K562 (cell line): ENCODE results near the gene NKAIN1. TPM values are rescaled to one million over a fixed set of nuclear protein-coding genes. Genes with fewer than 3 reads are reported as not detected.

Experiments
- ATAC-seq: fragments of 200-7000 bp; cut with Tn5 transposase; 3 replicates; pipeline ENCODE4 v1.9.1; 2020; ENCODE audit warnings: moderate library complexity
- BruUV-seq: library from RNA; stranded (reverse); fragments of 400-500 nt; replicated peaks from 2 replicates; lab custom pipeline; 2021; lab: Mats Ljungman, UMichigan
- CTCF ChIA-PET: fragments of 300-600 bp; formaldehyde crosslinking; extraction: SDS; loops from one replicate; lab custom pipeline; 2021; ENCODE audit warnings: low intra/inter-chr PET ratio; lab: Yijun Ruan, JAX
- POLR2A ChIA-PET: fragments of 300-600, 350-650 bp; sonication (Branson Sonifier 250); formaldehyde crosslinking; extraction: SDS; loops from one replicate; lab custom pipeline; 2021; ENCODE audit warnings: antibody characterized with exemption, inconsistent platforms; lab: Yijun Ruan, JAX
- DNase-seq, 4 experiments: peaks; one replicate each; pipeline versions ENCODE4 v3.0.0 to v3.0.0-alpha.2; 2011 to 2018; ENCODE audit warnings: low spot score in 3 of 4, mixed read lengths in 3 of 4; ENCODE audit errors: extremely low read depth in 1 of 4
- FAIRE-seq: peaks from 2 replicates; lab custom pipeline; 2011; peaks lifted over from hg19 to GRCh38; lab: Jason Lieb, UNC
- H2AFZ ChIP-seq: 2 replicates; pipeline ENCODE4 v1.6.0; 2011; ENCODE audit warnings: low read depth, low read length, control low read depth, inconsistent platforms
- H3K27ac ChIP-seq: fragments of 200-600 bp; 3 replicates; pipeline ENCODE4 v1.8.0; 2011; ENCODE audit warnings: low read depth, mild to moderate bottlenecking, control low read depth, inconsistent platforms, low read length, moderate library complexity, mixed read lengths; ENCODE audit errors: extremely low read depth
- H3K27me3 ChIP-seq, 2 experiments: fragments of 300-600 bp in 1 of 2; 2 replicates in 1 of 2; 3 replicates in 1 of 2; pipeline versions ENCODE4 v1.6.0 to v1.8.0; 2011; ENCODE audit warnings: inconsistent platforms in 2 of 2, low read length in 2 of 2, mild to moderate bottlenecking in 1 of 2, mixed read lengths in 1 of 2, moderate library complexity in 1 of 2; ENCODE audit not compliant: control insufficient read depth in 2 of 2, insufficient read depth in 2 of 2
- H3K36me3 ChIP-seq: fragments of 300-600 bp; 3 replicates; pipeline ENCODE4 v1.8.0; 2011; ENCODE audit warnings: mild to moderate bottlenecking, low read length, inconsistent platforms; ENCODE audit not compliant: control insufficient read depth, insufficient read depth
- H3K4me1 ChIP-seq, 2 experiments: fragments of 200-600 bp in 1 of 2; replicated peaks in 1 of 2; 2 replicates in 1 of 2; 3 replicates in 1 of 2; pipeline versions ENCODE4 v1.5.1 to v1.8.0; 2011; ENCODE audit warnings: inconsistent platforms in 2 of 2, low read length in 2 of 2, mild to moderate bottlenecking in 1 of 2, mixed read lengths in 1 of 2, moderate library complexity in 1 of 2; ENCODE audit not compliant: control insufficient read depth in 2 of 2, insufficient read depth in 2 of 2
- H3K4me2 ChIP-seq: 2 replicates; pipeline ENCODE4 v1.6.1; 2011; ENCODE audit warnings: low read length, control low read depth, inconsistent platforms, mixed read lengths; ENCODE audit not compliant: insufficient read depth
- H3K4me3 ChIP-seq: fragments of 200-600 bp; sonication (generic), shearing (Covaris generic); 2 replicates; pipeline ENCODE4 v1.5.1; 2016; ENCODE audit warnings: control low read depth, inconsistent platforms
- H3K79me2 ChIP-seq: fragments of 200-600 bp; 3 replicates; pipeline ENCODE4 v1.8.0; 2011; ENCODE audit warnings: low read length, inconsistent platforms; ENCODE audit not compliant: control insufficient read depth, insufficient read depth
- H3K9ac ChIP-seq, 2 experiments: 2 replicates each; pipeline versions ENCODE4 v1.6.0 to v1.6.1; 2011; ENCODE audit warnings: low read depth in 2 of 2, low read length in 2 of 2, control low read depth in 1 of 2, inconsistent platforms in 1 of 2, mild to moderate bottlenecking in 1 of 2, mixed read lengths in 1 of 2; ENCODE audit not compliant: insufficient read depth in 1 of 2
- H3K9me1 ChIP-seq: one replicate; pipeline ENCODE4 v1.6.0; 2011; ENCODE audit warnings: inconsistent platforms, mild to moderate bottlenecking, low read length, moderate library complexity; ENCODE audit not compliant: control insufficient read depth, insufficient read depth
- H3K9me3 ChIP-seq: replicated peaks from 2 replicates; pipeline ENCODE4 v1.5.1; 2011; ENCODE audit warnings: low read depth, low read length, inconsistent platforms; ENCODE audit not compliant: control insufficient read depth, insufficient read depth
- H4K20me1 ChIP-seq: replicated peaks from 2 replicates; pipeline ENCODE4 v1.6.1; 2011; ENCODE audit warnings: low read length, inconsistent platforms, mixed read lengths; ENCODE audit not compliant: control insufficient read depth, insufficient read depth
- CBX2 ChIP-seq: fragments of 200-600 bp; sonication (generic); IDR thresholded peaks from one replicate; pipeline ENCODE4 v1.6.1; 2012; ENCODE audit warnings: mild to moderate bottlenecking, low read length, inconsistent platforms; ENCODE audit not compliant: insufficient read depth, poor library complexity, severe bottlenecking
- CEBPB ChIP-seq: fragments of 450-650 bp; IDR thresholded peaks from 2 replicates; pipeline ENCODE4 v1.6.1; 2016; ENCODE audit warnings: missing genetic modification characterization, missing compliant biosample characterization
- KLF16 ChIP-seq: IDR thresholded peaks from 2 replicates; pipeline ENCODE4 v1.6.1; 2016; ENCODE audit warnings: antibody characterized with exemption
- NFE2 ChIP-seq: IDR thresholded peaks from 2 replicates; pipeline ENCODE4 v1.6.1; 2014; ENCODE audit warnings: antibody characterized with exemption, low read depth
- PHB2 ChIP-seq: fragments of 450-650 bp; IDR thresholded peaks from 2 replicates; pipeline ENCODE4 v1.6.1; 2017; ENCODE audit warnings: low read depth
- RAD51 ChIP-seq: fragments of 450-650 bp; IDR thresholded peaks from 2 replicates; pipeline ENCODE4 v1.7.1; 2016; ENCODE audit warnings: low read depth, mild to moderate bottlenecking, borderline replicate concordance
- SMARCA5 ChIP-seq: fragments of 450-650 bp; IDR thresholded peaks from 2 replicates; pipeline ENCODE4 v1.6.1; 2016
- SREBF1 ChIP-seq: fragments of 150-350 bp; IDR thresholded peaks from 2 replicates; pipeline ENCODE4 v1.6.1; 2014; ENCODE audit warnings: antibody characterized with exemption, low read depth, low read length, borderline replicate concordance
- ZFP1 ChIP-seq: fragments of 450-650 bp; formaldehyde crosslinking; IDR thresholded peaks from 2 replicates; pipeline ENCODE4 v1.4.0; 2020; ENCODE audit warnings: mild to moderate bottlenecking, mixed read lengths
- ZNF212 ChIP-seq: fragments of 450-650 bp; formaldehyde crosslinking; IDR thresholded peaks from 2 replicates; pipeline ENCODE4 v1.4.0; 2020; ENCODE audit warnings: mild to moderate bottlenecking
- ZNF707 ChIP-seq: fragments of 250-450 bp; sonication (Bioruptor Pico); conservative IDR thresholded peaks from 2 replicates; pipeline ENCODE4 v1.8.0; 2022; ENCODE audit warnings: inconsistent platforms, mild to moderate bottlenecking, moderate library complexity
- ZSCAN32 ChIP-seq: fragments of 450-650 bp; formaldehyde crosslinking; IDR thresholded peaks from 2 replicates; pipeline ENCODE4 v1.4.0; 2020; ENCODE audit warnings: mild to moderate bottlenecking, moderate library complexity
- WGBS: fragments of 100-300 bp; shearing (Covaris generic); methylation state at CpG from one replicate; pipeline ENCODE4 v1.1.6; 2016; ENCODE audit warnings: low coverage, mixed read lengths; ENCODE audit not compliant: insufficient coverage; ENCODE audit errors: missing lambda C conversion rate; 5-methylcytosine and 5-hydroxymethylcytosine counted together
- in situ Hi-C: fragments of 300-500 bp; cut with MboI; formaldehyde crosslinking; loops from 4 replicates; pipeline ENCODE4 v1.15.0; 2018; ENCODE audit warnings: inconsistent platforms, mixed read lengths
- intact Hi-C: fragments of 100-400 bp; cut with micrococcal nuclease; formaldehyde crosslinking; loops from 2 replicates; pipeline ENCODE4 v1.14.2; 2022
- polyA plus RNA-seq, 8 experiments: library from polyadenylated mRNA; depleted of rRNA in 4 of 8; stranded (reverse) in 5 of 8; unstranded in 3 of 8; fragments of >200 nt; fragmentation: Nextera tagmentation in 2 of 8; fragmentation: Illumina TruSeq in 1 of 8; extraction: Ambion mirVana in 2 of 8; extraction: Trizol in 1 of 8; gene quantifications; 2 replicates each; pipeline versions ENCODE4 v1.2.1 to v1.2.3, GENCODE V29; 2011 to 2014; ENCODE audit warnings: inconsistent platforms in 1 of 8, missing spikeins in 1 of 8
- total RNA-seq, 7 experiments: library from RNA; depleted of rRNA in 6 of 7; stranded (reverse); fragments of >200 nt in 6 of 7; fragmentation: Illumina TruSeq in 2 of 7; extraction: Trizol in 2 of 7; gene quantifications; 2 replicates each; pipeline versions ENCODE4 v1.2.1 to v1.2.3, GENCODE V29; 2011 to 2021; ENCODE audit warnings: low replicate concordance in 1 of 7
- TF ChIP-seq, protein P1 (sequence below): fragments of 250-450 bp; sonication (Bioruptor Pico); IDR thresholded peaks from 2 replicates; pipeline ENCODE4 v1.5.0; 2020; ENCODE audit warnings: mild to moderate bottlenecking, borderline replicate concordance
- TF ChIP-seq, protein P2 (sequence below): sonication (generic); formaldehyde crosslinking; IDR thresholded peaks from 2 replicates; pipeline ENCODE4 v1.9.0; 2022; ENCODE audit warnings: mild to moderate bottlenecking, missing genetic modification reagents
- TF ChIP-seq, protein P3 (sequence below): fragments of 250-450 bp; sonication (Bioruptor Pico); IDR thresholded peaks from 2 replicates; pipeline ENCODE4 v1.8.0; 2022; ENCODE audit warnings: moderate library complexity, mild to moderate bottlenecking, inconsistent platforms
- TF ChIP-seq, protein P4 (sequence below): fragments of 450-650 bp; IDR thresholded peaks from 2 replicates; pipeline ENCODE4 v1.6.1; 2018; ENCODE audit not compliant: partially characterized antibody

The NKAIN1 gene
- total and polyA plus RNA-seq, 9 of the 15 experiments (the other 6 are each of a cell fraction or from before 2014, with no cell fraction given) = 0.03 to 0.22 (median 0.04) TPM; not detected in 3

DNA sequence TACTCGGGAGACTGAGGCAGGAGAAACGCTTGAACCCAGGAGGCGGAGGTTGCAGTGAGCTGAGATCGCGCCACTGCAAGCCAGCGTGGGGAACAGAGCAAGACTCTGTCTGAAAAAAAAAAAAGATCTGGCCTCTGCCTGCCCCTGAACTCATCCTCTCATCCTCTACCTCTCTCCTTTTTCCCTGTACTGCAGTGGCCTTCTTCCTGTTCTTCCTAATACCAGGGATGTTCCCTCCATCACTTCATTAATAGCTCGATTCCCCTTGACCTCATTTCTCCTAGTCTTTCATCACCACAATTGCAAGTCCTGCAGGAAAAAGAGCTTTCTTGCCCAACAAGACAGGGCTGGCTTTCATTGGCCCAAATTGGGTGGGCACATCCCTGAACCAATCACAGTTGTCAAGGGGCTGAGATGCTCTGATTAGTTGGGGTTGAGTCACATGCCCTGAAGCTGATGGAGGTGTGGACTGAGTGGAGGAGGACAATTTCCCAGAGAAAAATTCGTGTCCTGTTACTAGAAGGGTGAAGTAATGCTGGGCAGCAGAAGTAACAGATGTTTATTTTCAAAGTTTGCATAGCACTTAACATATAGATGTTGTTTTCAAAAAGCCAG is 87.4 kb downstream of the NKAIN1 start:
- ChIA-PET CTCF (no interaction called here), POLR2A (interaction anchor here (0.6 to 1.0 kb wide), 7 partner anchors 11 to 145 kb away, joined by 3 to 5 read pairs (median 4); partner anchors contain the start of genes SNRNP40 and ZCCHC17)
- Histone ChIP-seq H3K36me3 (no peaks in the 10 kb centered on the region), H3K4me2 (no peak overlapping the region), H3K27ac (no peak overlapping the region), H3K9me3 (no peaks in the 10 kb centered on the region), H3K79me2 (peaks cover 8% of the 10 kb centered on the region; the same call in 1 of the 3 replicates), H3K9me1 (no peaks in the 10 kb centered on the region), H4K20me1 (no peaks in the 10 kb centered on the region), H3K4me1 (peaks cover 10 to 22% of the 10 kb centered on the region in 2 experiments; a peak in 4 of 5 replicates), H2AFZ (peak overlapping the region; percentile 54; the same call in 1 of the 2 replicates), H3K27me3 (no peaks in the 10 kb centered on the region), H3K9ac (no peak overlapping the region), H3K4me3 (no peak overlapping the region)
- in situ Hi-C loops (no loop called here), intact Hi-C loops (loop anchor here (10.0 kb wide), 1 partner anchor 177 kb away; no protein-coding TSS in a partner anchor)
- FAIRE-seq (no peak), DNase-seq (peak in 2 of 4 experiments; percentile 32 to 48), ATAC-seq (no peak)
- no TSS peak for BruUV-seq
- 43% methylated on average over 5 of the region's 8 CpGs for WGBS
- TF ChIP-seq SREBF1 (no peak), ZNF212 (CRISPR knock-in tag) (no peak), KLF16 (no peak), ZFP1 (no peak), CEBPB (tag) (peak; percentile 42; the same call in 1 of the 2 replicates), CBX2 (no peak), PHB2 (no peak), SMARCA5 (0 out of 2 replicates have a peak, but pooled peaks have one; percentile 20), NFE2 (no peak), ZNF707 (CRISPR knock-in tag) (no peak), RAD51 (peak; percentile 52; the same call in 1 of the 2 replicates), ZSCAN32 (CRISPR knock-in tag) (no peak)
- TF ChIP-seq, protein P1, sequence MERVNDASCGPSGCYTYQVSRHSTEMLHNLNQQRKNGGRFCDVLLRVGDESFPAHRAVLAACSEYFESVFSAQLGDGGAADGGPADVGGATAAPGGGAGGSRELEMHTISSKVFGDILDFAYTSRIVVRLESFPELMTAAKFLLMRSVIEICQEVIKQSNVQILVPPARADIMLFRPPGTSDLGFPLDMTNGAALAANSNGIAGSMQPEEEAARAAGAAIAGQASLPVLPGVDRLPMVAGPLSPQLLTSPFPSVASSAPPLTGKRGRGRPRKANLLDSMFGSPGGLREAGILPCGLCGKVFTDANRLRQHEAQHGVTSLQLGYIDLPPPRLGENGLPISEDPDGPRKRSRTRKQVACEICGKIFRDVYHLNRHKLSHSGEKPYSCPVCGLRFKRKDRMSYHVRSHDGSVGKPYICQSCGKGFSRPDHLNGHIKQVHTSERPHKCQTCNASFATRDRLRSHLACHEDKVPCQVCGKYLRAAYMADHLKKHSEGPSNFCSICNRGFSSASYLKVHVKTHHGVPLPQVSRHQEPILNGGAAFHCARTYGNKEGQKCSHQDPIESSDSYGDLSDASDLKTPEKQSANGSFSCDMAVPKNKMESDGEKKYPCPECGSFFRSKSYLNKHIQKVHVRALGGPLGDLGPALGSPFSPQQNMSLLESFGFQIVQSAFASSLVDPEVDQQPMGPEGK (CRISPR knock-in tag) = no peak
- TF ChIP-seq, protein P2, sequence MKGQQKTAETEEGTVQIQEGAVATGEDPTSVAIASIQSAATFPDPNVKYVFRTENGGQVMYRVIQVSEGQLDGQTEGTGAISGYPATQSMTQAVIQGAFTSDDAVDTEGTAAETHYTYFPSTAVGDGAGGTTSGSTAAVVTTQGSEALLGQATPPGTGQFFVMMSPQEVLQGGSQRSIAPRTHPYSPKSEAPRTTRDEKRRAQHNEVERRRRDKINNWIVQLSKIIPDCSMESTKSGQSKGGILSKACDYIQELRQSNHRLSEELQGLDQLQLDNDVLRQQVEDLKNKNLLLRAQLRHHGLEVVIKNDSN (CRISPR knock-in tag) = 0 out of 2 replicates have a peak, but pooled peaks have one; percentile 20
- TF ChIP-seq, protein P3, sequence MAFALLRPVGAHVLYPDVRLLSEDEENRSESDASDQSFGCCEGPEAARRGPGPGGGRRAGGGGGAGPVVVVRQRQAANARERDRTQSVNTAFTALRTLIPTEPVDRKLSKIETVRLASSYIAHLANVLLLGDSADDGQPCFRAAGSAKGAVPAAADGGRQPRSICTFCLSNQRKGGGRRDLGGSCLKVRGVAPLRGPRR (CRISPR knock-in tag) = no peak
- TF ChIP-seq, protein P4, sequence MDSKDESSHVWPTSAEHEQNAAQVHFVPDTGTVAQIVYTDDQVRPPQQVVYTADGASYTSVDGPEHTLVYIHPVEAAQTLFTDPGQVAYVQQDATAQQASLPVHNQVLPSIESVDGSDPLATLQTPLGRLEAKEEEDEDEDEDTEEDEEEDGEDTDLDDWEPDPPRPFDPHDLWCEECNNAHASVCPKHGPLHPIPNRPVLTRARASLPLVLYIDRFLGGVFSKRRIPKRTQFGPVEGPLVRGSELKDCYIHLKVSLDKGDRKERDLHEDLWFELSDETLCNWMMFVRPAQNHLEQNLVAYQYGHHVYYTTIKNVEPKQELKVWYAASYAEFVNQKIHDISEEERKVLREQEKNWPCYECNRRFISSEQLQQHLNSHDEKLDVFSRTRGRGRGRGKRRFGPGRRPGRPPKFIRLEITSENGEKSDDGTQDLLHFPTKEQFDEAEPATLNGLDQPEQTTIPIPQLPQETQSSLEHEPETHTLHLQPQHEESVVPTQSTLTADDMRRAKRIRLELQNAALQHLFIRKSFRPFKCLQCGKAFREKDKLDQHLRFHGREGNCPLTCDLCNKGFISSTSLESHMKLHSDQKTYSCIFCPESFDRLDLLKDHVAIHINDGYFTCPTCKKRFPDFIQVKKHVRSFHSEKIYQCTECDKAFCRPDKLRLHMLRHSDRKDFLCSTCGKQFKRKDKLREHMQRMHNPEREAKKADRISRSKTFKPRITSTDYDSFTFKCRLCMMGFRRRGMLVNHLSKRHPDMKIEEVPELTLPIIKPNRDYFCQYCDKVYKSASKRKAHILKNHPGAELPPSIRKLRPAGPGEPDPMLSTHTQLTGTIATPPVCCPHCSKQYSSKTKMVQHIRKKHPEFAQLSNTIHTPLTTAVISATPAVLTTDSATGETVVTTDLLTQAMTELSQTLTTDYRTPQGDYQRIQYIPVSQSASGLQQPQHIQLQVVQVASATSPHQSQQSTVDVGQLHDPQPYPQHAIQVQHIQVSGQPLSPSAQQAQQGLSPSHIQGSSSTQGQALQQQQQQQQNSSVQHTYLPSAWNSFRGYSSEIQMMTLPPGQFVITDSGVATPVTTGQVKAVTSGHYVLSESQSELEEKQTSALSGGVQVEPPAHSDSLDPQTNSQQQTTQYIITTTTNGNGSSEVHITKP = peak; percentile 48
